ENCODE results near the gene MTLN.

The MTLN gene

DNA sequence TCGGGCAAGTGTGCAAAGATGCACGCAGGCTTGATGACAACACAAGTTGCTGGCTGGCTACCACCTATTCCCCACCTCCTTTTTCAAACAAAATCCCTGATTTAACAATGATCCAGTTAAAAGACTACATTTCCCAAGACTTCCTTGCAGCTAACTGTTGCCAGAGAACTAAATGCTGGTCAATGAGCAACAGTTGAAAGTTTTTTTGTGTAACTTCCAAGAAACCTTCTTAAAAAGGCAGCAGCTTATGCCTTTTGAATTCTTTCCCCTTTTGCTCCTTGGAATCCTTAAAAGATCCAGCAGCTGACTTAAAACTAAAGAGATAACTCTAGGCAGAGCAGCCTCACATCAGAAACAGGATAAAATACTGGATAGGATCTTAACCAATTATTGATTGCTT is 46.1 kb downstream of the MTLN start:
- H3K9me3 ChIP-seq (ENCODE audit: control insufficient read depth in 2 of 2, low read length in 2 of 2), result no peaks in the 10 kb centered on the region
- H3K4me3 ChIP-seq (ENCODE audit: low read length in 2 of 2), result no peak overlapping the region
- H3K9ac ChIP-seq (ENCODE audit: low read depth in 1 of 2, low read length in 2 of 2), result no peak overlapping the region
- no peak overlapping the region for H3K27ac ChIP-seq (ENCODE audit: low read depth in 2 of 2, low read length in 2 of 2)
- H3K4me1 ChIP-seq (ENCODE audit: control insufficient read depth in 2 of 2, insufficient read depth in 2 of 2, low read length in 2 of 2), result no peaks in the 10 kb centered on the region
- no peaks in the 10 kb centered on the region for H3K27me3 ChIP-seq (ENCODE audit: control insufficient read depth in 2 of 2, insufficient read depth in 2 of 2, low read length in 2 of 2)
- no peaks in the 10 kb centered on the region for H3K36me3 ChIP-seq (ENCODE audit: control insufficient read depth in 2 of 2, insufficient read depth in 2 of 2, low read length in 2 of 2)
